Measurements from ENCODE around the gene PCBP3.

PCBP3 gene

DNA sequence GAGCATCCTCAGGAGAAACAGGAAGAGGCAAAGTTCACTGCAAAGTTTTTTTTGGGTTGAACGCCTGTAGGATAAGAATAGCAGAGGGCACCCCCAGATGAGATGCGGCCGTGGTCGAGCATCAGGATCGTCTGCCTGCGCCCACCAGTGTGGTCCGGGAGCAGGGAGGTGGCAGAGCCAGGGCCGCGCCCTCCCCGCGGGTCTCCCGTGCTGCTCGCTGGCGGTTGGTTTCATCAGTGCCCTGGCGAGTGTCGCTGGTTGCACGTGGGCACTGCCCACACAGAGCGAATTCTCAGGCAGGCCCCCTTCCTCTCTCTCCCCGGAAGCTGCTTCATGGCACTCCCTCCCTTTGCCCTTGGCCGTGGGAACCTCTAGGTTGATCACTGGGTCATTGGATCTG is 120.0 kb downstream of the PCBP3 start:
- Histone ChIP-seq H3K4me1 (ENCODE audit: control insufficient read depth in 1 of 2, insufficient read depth in 1 of 2, low read depth in 1 of 2, low read length in 1 of 2) (no peaks in the 10 kb centered on the region), H3K4me3 (ENCODE audit: low read depth in 1 of 2, low read length in 1 of 2) (no peak overlapping the region)

DNA sequence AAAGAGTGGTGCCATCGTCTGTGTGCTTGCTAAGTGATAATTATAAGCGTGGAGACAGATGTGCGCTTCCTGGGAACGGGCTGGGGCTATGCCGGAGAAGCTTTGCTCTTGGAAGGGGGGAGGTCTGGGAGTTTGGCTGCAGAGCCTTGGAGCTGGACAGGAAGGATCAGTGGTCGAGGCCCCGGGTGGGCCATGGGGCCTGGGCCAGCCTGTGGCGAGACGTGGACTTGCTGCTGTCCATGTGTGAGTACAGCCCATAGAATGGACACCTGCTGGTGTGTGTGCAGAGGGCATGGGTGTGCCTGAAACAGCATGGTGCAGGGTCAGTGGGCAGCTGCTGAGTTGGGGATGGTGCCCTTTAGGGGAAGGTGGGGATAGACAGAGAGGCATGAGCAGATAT is 121.3 kb downstream of the PCBP3 start:
- H3K27me3 ChIP-seq: no peaks in the 10 kb centered on the region
- H3K9me3 ChIP-seq: no peaks in the 10 kb centered on the region
- TF ChIP-seq, protein P1, sequence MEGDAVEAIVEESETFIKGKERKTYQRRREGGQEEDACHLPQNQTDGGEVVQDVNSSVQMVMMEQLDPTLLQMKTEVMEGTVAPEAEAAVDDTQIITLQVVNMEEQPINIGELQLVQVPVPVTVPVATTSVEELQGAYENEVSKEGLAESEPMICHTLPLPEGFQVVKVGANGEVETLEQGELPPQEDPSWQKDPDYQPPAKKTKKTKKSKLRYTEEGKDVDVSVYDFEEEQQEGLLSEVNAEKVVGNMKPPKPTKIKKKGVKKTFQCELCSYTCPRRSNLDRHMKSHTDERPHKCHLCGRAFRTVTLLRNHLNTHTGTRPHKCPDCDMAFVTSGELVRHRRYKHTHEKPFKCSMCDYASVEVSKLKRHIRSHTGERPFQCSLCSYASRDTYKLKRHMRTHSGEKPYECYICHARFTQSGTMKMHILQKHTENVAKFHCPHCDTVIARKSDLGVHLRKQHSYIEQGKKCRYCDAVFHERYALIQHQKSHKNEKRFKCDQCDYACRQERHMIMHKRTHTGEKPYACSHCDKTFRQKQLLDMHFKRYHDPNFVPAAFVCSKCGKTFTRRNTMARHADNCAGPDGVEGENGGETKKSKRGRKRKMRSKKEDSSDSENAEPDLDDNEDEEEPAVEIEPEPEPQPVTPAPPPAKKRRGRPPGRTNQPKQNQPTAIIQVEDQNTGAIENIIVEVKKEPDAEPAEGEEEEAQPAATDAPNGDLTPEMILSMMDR (IDR thresholded peaks at IDR 0.05): no peak
- H3K4me3 ChIP-seq (ENCODE audit: low read depth in 1 of 2, low read length in 1 of 2): no peak overlapping the region
- no peak overlapping the region for H3K27ac ChIP-seq
- peaks cover 11% of the 10 kb centered on the region for H3K36me3 ChIP-seq
- H3K4me1 ChIP-seq (ENCODE audit: control insufficient read depth in 1 of 2, insufficient read depth in 1 of 2, low read depth in 1 of 2, low read length in 1 of 2): no peaks in the 10 kb centered on the region

More for the DNA sequence above, 120.0 kb downstream of the PCBP3 start:
- Histone ChIP-seq H3K36me3 (peaks cover 11% of the 10 kb centered on the region), H3K27me3 (no peaks in the 10 kb centered on the region), H3K9me3 (no peaks in the 10 kb centered on the region), H3K27ac (no peak overlapping the region)
- TF ChIP-seq, protein P1 (IDR thresholded peaks at IDR 0.05): no peak

DNA sequence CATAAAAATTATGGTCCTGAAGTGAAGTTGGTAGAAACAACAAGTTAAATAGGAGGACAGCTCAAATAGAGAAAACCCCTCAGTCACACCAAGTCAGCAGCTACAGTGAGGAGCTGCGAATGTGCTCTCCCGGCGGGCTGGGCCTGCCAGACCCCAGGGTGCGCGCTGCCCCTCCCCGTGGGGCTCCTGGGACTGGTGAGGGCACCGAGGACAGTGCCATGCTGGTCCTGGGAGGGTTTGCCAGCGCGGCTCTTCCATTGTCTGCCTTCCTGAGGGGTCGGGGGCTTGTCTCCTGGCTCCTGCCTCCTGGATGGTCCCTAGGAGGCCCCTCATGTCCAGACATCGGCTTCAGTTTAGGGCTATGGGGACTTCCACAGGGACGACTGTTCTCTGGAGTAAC is 121.8 kb downstream of the PCBP3 start:
- H3K27me3 ChIP-seq: no peaks in the 10 kb centered on the region
- TF ChIP-seq, protein P1 (IDR thresholded peaks at IDR 0.05): no peak
- H3K9me3 ChIP-seq: no peaks in the 10 kb centered on the region
- H3K4me1 ChIP-seq (ENCODE audit: control insufficient read depth in 1 of 2, insufficient read depth in 1 of 2, low read depth in 1 of 2, low read length in 1 of 2): no peaks in the 10 kb centered on the region
- no peak overlapping the region for H3K27ac ChIP-seq
- H3K4me3 ChIP-seq (ENCODE audit: low read depth in 1 of 2, low read length in 1 of 2): no peak overlapping the region
- peaks cover 11% of the 10 kb centered on the region for H3K36me3 ChIP-seq

DNA sequence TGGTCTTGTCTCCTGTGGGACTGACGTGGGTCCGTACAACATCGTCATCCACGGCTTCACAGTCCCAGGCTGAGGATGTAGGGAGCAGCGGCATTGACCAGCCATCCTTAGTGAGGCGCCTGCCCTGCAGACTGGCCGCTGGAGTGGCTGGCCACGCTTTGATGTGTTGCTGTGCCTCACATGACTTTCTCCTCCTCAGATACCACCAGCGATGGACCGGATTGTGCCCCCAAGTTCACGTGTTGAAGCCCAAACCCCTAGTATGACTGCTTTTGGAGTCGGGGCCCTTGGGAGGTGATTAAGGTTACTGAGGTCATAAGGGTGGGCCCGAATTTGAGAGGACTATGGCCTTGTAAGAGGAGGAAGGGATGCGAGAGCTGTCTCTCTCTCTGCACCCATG is 122.5 kb downstream of the PCBP3 start:
- H3K4me3 ChIP-seq (ENCODE audit: low read depth in 1 of 2, low read length in 1 of 2): no peak overlapping the region
- no peaks in the 10 kb centered on the region for H3K9me3 ChIP-seq
- no peaks in the 10 kb centered on the region for H3K4me1 ChIP-seq (ENCODE audit: control insufficient read depth in 1 of 2, insufficient read depth in 1 of 2, low read depth in 1 of 2, low read length in 1 of 2)
- TF ChIP-seq, protein P1 (IDR thresholded peaks at IDR 0.05): no peak
- H3K27me3 ChIP-seq: no peaks in the 10 kb centered on the region
- peaks cover 11% of the 10 kb centered on the region for H3K36me3 ChIP-seq
- no peak overlapping the region for H3K27ac ChIP-seq

DNA sequence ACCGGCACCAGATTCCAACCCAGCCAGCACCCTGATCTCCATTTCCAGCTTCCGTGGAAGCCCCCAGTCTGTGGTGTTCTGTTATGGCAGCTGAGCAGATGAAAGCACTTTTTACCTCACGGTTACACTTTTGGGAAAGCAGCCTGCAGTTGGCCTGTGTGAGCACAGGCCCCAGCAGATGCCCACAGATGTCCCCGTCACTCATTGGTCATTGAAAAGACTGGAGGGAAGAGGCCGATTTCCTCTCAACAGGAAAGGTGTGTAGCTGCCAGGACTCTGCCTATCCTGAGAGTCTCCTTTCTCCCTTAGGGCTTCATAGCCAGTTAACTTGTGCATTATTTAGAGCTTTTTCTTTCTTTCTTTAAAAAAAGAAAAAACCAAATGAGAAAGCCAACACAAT is 123.0 kb downstream of the PCBP3 start:
- Histone ChIP-seq H3K4me1 (ENCODE audit: control insufficient read depth in 1 of 2, insufficient read depth in 1 of 2, low read depth in 1 of 2, low read length in 1 of 2) (no peaks in the 10 kb centered on the region), H3K27ac (no peak overlapping the region), H3K4me3 (ENCODE audit: low read depth in 1 of 2, low read length in 1 of 2) (no peak overlapping the region), H3K27me3 (no peaks in the 10 kb centered on the region), H3K36me3 (peaks cover 10% of the 10 kb centered on the region), H3K9me3 (no peaks in the 10 kb centered on the region)
- TF ChIP-seq, protein P1 (IDR thresholded peaks at IDR 0.05): no peak
